Measurements from ENCODE around the gene AUH. TPM values are rescaled to one million over a fixed set of nuclear protein-coding genes. Genes with fewer than 3 reads are reported as not detected.
A peak's percentile ranks its signal among the peaks of the same experiment; 100 is the strongest.

Gene AUH
- total and polyA plus RNA-seq, 2 donors from 2014 or later = 31.6 to 63.5 TPM

GRCh38 chr9:91276513-91276912 lies 85.2 kb downstream of the AUH start:
- FAIRE-seq = no peak
- no peak overlapping the region for H3K27ac ChIP-seq (ENCODE audit: low read depth in 2 of 2, low read length in 2 of 2)
- no peak for TF ChIP-seq CTCF (IDR thresholded peaks at IDR 0.05; ENCODE audit: borderline replicate concordance, extremely low read depth, insufficient read depth)
- H3K27me3 ChIP-seq (ENCODE audit: control insufficient read depth, insufficient read depth, low read length) = no peaks in the 10 kb centered on the region
- intact Hi-C loops (cut with DNase I) = no loop called here
- DNase-seq = no peak
- H3K9me3 ChIP-seq (ENCODE audit: control insufficient read depth in 2 of 3, insufficient read depth in 1 of 3, low read length in 3 of 3) = no peaks in the 10 kb centered on the region
- no peak overlapping the region for H3K4me3 ChIP-seq (ENCODE audit: low read length in 3 of 3)
- no peaks in the 10 kb centered on the region for H3K36me3 ChIP-seq (ENCODE audit: control insufficient read depth in 2 of 3, insufficient read depth in 3 of 3, low read length in 3 of 3)
- no peak overlapping the region for H3K9ac ChIP-seq (ENCODE audit: low read length in 3 of 3)
- H3K4me1 ChIP-seq (ENCODE audit: control insufficient read depth in 2 of 3, insufficient read depth in 2 of 3, low read depth in 1 of 3, low read length in 3 of 3) = peaks cover 0 to 8% (median 4%) of the 10 kb centered on the region in 3 donors

- FAIRE-seq (no peak), DNase-seq (no peak)
- Histone ChIP-seq H3K4me3 (ENCODE audit: low read length in 3 of 3) (no peak overlapping the region), H3K9ac (ENCODE audit: low read length in 3 of 3) (peak overlapping the region in 1 of 3 donors; percentile 28), H3K27ac (ENCODE audit: low read depth in 2 of 2, low read length in 2 of 2) (no peak overlapping the region), H3K9me3 (ENCODE audit: control insufficient read depth in 2 of 3, insufficient read depth in 1 of 3, low read length in 3 of 3) (no peaks in the 10 kb centered on the region), H3K36me3 (ENCODE audit: control insufficient read depth in 2 of 3, insufficient read depth in 3 of 3, low read length in 3 of 3) (no peaks in the 10 kb centered on the region), H3K27me3 (ENCODE audit: control insufficient read depth, insufficient read depth, low read length) (no peaks in the 10 kb centered on the region), H3K4me1 (ENCODE audit: control insufficient read depth in 2 of 3, insufficient read depth in 2 of 3, low read depth in 1 of 3, low read length in 3 of 3) (peaks cover 0 to 8% (median 4%) of the 10 kb centered on the region in 3 donors)
- no peak for TF ChIP-seq CTCF (IDR thresholded peaks at IDR 0.05; ENCODE audit: borderline replicate concordance, extremely low read depth, insufficient read depth)
- intact Hi-C loops (cut with DNase I) = no loop called here
Observed at GRCh38 chr9:91275655-91276054, 86.1 kb downstream of the AUH start.

GRCh38 chr9:91274949-91275492 lies 86.7 kb downstream of the AUH start:
- intact Hi-C loops (cut with DNase I) = no loop called here
- Histone ChIP-seq H3K27me3 (ENCODE audit: control insufficient read depth, insufficient read depth, low read length) (no peaks in the 10 kb centered on the region), H3K36me3 (ENCODE audit: control insufficient read depth in 2 of 3, insufficient read depth in 3 of 3, low read length in 3 of 3) (no peaks in the 10 kb centered on the region), H3K27ac (ENCODE audit: low read depth in 2 of 2, low read length in 2 of 2) (no peak overlapping the region), H3K9ac (ENCODE audit: low read length in 3 of 3) (peak overlapping the region in 1 of 3 donors; percentile 28), H3K4me3 (ENCODE audit: low read length in 3 of 3) (no peak overlapping the region), H3K4me1 (ENCODE audit: control insufficient read depth in 2 of 3, insufficient read depth in 2 of 3, low read depth in 1 of 3, low read length in 3 of 3) (peaks cover 0 to 8% (median 4%) of the 10 kb centered on the region in 3 donors), H3K9me3 (ENCODE audit: control insufficient read depth in 2 of 3, insufficient read depth in 1 of 3, low read length in 3 of 3) (no peaks in the 10 kb centered on the region)
- no peak for DNase-seq
- FAIRE-seq = no peak
- TF ChIP-seq CTCF (IDR thresholded peaks at IDR 0.05; ENCODE audit: borderline replicate concordance, extremely low read depth, insufficient read depth) = no peak

Measured in kidney (tissue), 14 donors.